Astrocyte (in vitro differentiated cells and primary cell): Measurements from ENCODE around the gene SPHK1.

Source experiments
- EZH2 ChIP-seq: IDR thresholded peaks from 2 replicates; pipeline ENCODE4 v1.6.1; 2012; ENCODE audit warnings: mild to moderate bottlenecking, low read length, inconsistent platforms; ENCODE audit not compliant: insufficient read depth
- TF ChIP-seq, protein P1 (sequence below): IDR thresholded peaks from 2 replicates; pipeline ENCODE4 v1.5.1; 2011; ENCODE audit warnings: low read depth, mild to moderate bottlenecking, inconsistent platforms, low read length, moderate library complexity; ENCODE audit not compliant: insufficient read depth

DNA sequence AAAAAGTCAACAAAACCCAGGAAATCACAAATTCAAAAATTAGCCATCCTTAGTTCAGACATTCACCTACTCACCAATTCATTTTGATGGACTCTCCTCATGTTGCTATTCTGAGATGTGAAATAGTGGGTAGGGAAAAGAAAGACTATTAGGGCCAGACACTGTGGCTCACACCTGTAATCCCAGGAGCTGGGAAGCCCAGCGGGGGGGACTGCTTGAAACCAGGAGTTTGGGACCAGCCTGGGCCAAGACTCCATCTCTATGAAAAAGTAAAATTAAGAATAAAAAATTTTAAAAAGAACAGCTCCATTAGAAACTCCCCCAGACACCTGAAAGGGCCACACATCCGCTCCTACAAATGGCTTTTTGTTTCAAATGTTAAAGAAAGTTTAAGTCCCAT lies 47.1 kb downstream of the SPHK1 start:
- TF ChIP-seq, protein P1, sequence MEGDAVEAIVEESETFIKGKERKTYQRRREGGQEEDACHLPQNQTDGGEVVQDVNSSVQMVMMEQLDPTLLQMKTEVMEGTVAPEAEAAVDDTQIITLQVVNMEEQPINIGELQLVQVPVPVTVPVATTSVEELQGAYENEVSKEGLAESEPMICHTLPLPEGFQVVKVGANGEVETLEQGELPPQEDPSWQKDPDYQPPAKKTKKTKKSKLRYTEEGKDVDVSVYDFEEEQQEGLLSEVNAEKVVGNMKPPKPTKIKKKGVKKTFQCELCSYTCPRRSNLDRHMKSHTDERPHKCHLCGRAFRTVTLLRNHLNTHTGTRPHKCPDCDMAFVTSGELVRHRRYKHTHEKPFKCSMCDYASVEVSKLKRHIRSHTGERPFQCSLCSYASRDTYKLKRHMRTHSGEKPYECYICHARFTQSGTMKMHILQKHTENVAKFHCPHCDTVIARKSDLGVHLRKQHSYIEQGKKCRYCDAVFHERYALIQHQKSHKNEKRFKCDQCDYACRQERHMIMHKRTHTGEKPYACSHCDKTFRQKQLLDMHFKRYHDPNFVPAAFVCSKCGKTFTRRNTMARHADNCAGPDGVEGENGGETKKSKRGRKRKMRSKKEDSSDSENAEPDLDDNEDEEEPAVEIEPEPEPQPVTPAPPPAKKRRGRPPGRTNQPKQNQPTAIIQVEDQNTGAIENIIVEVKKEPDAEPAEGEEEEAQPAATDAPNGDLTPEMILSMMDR, result no peak
- no peak for TF ChIP-seq EZH2
